ENCODE results near the gene PTPRT.

The PTPRT gene

DNA sequence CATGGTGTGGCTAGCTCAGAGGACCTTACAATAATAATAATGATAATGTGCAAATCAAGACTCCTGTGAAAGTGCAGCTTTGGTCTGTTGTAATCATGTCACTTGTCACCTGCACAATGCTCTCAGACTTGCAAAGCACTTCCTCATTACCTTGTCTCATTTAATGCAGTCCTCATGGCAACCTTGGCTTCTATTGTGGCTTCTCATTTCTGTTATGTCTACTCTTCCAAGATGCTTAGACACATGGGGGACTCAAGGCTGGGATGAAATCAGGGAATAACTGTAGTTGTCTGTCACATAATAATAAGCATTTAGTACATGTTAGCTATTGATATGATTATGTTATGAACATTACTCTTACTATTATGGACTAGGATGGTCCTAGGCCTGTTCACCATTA lies 484.2 kb downstream of the PTPRT start:
- H3K4me3 ChIP-seq (ENCODE audit: low read depth, low read length): no peak overlapping the region
- TF ChIP-seq, protein P1, sequence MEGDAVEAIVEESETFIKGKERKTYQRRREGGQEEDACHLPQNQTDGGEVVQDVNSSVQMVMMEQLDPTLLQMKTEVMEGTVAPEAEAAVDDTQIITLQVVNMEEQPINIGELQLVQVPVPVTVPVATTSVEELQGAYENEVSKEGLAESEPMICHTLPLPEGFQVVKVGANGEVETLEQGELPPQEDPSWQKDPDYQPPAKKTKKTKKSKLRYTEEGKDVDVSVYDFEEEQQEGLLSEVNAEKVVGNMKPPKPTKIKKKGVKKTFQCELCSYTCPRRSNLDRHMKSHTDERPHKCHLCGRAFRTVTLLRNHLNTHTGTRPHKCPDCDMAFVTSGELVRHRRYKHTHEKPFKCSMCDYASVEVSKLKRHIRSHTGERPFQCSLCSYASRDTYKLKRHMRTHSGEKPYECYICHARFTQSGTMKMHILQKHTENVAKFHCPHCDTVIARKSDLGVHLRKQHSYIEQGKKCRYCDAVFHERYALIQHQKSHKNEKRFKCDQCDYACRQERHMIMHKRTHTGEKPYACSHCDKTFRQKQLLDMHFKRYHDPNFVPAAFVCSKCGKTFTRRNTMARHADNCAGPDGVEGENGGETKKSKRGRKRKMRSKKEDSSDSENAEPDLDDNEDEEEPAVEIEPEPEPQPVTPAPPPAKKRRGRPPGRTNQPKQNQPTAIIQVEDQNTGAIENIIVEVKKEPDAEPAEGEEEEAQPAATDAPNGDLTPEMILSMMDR (IDR thresholded peaks at IDR 0.05; ENCODE audit: insufficient read depth, low read depth, low read length, missing control alignments): no peak
- no peak for DNase-seq (ENCODE audit: low read depth)

DNA sequence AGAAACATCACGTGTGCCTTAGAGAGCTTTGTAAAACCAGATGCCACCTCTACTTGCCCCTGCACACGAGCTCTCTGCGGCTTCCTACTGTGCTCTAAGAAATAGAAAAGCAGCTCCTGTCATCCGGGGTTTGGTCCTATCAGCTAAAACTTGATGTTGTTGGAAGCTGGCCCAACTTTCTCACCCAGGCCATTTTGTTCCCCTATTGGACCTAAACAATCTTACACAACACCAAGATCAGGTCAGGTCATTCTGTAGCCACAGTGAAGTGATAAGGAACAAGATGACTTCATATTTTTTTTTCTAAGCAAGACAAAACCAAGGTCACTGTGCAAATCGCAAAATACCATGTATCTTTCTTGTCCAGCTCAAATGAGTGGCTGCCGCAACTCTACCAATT lies 486.0 kb downstream of the PTPRT start:
- no peak for DNase-seq (ENCODE audit: low read depth)
- H3K4me3 ChIP-seq (ENCODE audit: low read depth, low read length): no peak overlapping the region
- TF ChIP-seq, protein P1 (IDR thresholded peaks at IDR 0.05; ENCODE audit: insufficient read depth, low read depth, low read length, missing control alignments): no peak

DNA sequence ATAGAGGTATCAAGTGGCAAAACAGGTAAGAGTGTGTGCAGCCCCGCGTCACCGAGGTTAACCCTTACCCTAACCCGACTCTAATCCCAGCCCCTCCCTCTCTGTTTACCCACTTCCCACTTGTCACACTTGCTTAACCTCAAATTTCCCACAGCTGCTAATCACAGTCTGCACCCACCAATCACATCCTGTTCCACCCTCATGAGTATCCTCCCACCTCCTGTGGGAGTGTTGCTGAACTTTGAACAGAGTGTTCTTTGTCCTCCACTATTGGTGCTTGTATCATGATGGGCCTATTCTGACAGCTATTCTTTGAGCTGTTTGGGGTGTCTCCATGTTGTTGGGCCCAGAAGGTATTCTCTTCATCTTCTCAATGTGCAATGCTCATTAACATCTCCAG lies 487.8 kb downstream of the PTPRT start:
- no peak for DNase-seq (ENCODE audit: low read depth)
- no peak overlapping the region for H3K4me3 ChIP-seq (ENCODE audit: low read depth, low read length)
- TF ChIP-seq, protein P1 (IDR thresholded peaks at IDR 0.05; ENCODE audit: insufficient read depth, low read depth, low read length, missing control alignments): no peak

DNA sequence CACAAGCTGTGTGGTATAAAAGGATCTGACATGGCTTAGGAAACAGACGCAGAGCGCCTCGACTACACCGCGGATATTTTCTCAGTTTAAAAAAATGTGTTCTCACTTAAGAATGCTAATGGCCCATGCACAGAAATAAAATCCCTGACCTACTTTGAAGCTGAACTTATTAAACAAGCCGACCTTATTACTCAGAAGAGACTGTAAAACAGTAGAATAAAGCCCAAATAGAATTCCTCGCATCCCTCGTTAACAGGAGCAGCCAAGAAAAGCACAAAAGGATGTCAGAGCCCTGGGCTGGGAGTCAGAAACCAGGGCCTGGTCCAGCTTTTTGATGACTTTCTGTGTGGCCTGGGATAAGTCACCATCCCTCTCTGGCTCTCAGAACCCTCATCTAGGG lies 489.3 kb downstream of the PTPRT start:
- TF ChIP-seq, protein P1 (IDR thresholded peaks at IDR 0.05; ENCODE audit: insufficient read depth, low read depth, low read length, missing control alignments): no peak
- no peak overlapping the region for H3K4me3 ChIP-seq (ENCODE audit: low read depth, low read length)
- no peak for DNase-seq (ENCODE audit: low read depth)

DNA sequence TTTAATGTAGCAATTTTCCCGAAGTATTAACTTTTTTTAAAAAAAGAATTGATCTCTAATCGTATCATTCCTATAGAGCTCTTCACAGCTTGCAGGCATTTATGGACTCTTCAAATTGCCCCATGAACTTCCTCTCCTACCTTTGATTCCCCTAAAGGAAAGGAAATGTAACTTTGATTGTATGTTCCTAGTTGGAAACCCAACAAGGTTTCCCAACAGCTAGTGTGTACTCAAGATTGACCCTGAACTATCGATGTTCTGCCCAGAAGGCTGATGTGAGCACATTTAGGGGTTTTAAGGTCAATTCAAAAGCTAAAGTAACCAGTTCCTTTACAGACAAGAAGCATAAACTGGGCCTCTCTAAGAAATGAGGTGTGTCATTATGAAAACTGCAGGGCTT lies 491.7 kb downstream of the PTPRT start:
- no peak for DNase-seq (ENCODE audit: low read depth)
- TF ChIP-seq, protein P1 (IDR thresholded peaks at IDR 0.05; ENCODE audit: insufficient read depth, low read depth, low read length, missing control alignments): no peak
- no peak overlapping the region for H3K4me3 ChIP-seq (ENCODE audit: low read depth, low read length)

DNA sequence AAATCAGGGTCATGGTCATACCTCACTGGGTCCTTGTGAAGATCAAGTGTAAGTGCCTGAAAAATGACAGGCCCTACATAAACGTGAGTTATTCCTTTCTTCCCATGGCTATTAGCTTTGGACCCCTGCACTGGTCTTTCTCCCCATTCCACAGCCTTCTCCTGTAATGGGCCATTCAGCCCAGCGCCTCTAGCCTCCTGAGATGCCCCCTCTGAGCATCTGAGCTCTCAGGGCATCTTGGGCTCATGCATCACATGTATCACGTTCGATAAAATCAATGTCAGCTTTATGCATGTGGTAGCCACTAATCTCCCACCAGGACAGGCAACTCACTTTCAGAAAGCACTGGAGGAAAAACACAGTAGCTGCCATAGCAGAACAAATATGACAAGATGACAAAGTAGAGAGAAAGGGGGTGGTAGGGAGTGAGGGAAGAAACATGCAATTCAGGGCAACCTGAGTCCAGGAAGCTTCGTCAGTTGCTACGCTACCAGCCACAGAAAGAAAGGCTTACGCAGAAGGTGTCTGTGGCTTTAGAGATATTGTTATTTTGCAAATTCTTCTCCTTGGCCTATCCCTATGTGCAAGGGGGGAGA lies 498.8 kb downstream of the PTPRT start:
- no peak overlapping the region for H3K4me3 ChIP-seq (ENCODE audit: low read depth, low read length)
- no peak for DNase-seq (ENCODE audit: low read depth)

More for the DNA sequence above, 498.8 kb downstream of the PTPRT start:
- TF ChIP-seq, protein P1 (IDR thresholded peaks at IDR 0.05; ENCODE audit: insufficient read depth, low read depth, low read length, missing control alignments): no peak
